Measurements from ENCODE around the gene KLHL29. TPM values are rescaled to one million over a fixed set of nuclear protein-coding genes. Genes with fewer than 3 reads are reported as not detected.

Gene KLHL29
- total RNA-seq, 6 experiments from 2014 or later, result 1.2 to 10.2 (median 6.4) TPM

DNA sequence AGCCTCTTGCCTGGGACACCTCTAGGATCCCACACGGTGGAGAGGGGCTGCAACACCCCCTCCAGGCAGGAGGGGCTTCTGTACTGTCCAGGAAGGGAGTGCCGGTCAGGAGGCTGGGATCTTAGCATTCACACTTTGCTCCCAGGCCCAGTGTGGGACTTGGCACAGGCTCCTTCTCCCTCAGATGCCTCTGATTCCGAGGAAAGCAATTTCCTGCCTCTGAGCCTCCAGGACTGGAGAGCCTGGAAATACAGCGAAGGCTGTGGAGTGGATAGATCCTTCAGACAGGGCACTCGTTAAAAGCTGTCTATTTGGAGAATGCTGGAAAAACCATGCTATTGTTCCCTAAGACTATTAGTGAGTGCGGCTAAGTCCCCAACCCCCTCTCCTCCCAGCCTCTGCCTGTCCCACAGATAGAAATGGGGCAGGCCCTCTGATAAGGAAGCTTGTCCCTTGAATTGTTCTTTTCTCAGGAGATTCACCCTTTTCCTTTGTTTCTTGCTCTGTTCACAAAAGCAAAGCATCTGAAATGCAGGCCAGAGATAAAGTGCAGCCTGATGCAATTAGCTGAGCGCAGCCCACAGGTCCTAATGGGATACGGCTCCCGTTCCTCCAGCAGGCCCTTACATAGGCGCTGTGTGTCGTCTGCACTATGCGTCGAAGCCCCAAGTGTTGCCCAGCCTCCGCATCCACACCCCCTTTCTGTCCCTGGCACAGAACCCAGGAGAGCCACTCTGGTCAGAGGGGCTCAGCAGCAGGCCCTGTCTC lies 252.2 kb downstream of the KLHL29 start:
- peak in 3 of 4 donors; percentile 20 to 46 (median 21) for ATAC-seq

DNA sequence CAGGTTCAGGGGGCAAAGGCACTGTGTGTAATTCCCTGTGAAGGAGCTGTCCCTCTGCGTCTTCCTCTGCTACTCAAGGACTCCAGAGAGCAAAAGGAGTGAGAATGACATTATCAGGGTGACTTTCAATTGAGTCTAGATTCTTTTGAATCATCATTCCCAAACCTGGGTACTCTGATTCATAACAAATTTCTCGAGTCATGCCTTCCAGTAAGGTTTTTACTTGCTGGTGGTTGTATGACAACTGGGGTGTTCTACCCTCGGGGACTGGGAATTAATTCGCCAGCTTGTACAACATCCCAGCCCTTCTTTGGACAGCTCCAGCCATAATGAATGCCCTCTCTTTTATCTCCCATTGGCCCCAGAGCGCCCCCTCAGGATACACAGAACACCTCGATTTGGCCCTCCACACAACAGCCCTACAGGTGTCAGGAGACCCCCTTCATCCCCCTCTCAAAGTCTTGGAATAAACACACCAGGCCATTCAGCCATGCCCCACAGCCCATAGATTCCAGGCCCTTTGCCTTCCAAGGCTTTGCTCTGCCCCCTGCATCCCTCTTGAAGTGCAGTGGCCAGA lies 254.5 kb downstream of the KLHL29 start:
- Histone ChIP-seq H3K9me3 (no peaks in the 10 kb centered on the region), H3K27ac (no peak overlapping the region), H3K36me3 (no peaks in the 10 kb centered on the region), H3K4me3 (no peak overlapping the region), H3K27me3 (no peaks in the 10 kb centered on the region), H3K4me1 (no peaks in the 10 kb centered on the region)
- intact Hi-C loops (cut with DNase I), result no loop called here
- no peak for DNase-seq
- TF ChIP-seq POLR2A (IDR thresholded peaks at IDR 0.05), result no peak
- TF ChIP-seq, protein P1, sequence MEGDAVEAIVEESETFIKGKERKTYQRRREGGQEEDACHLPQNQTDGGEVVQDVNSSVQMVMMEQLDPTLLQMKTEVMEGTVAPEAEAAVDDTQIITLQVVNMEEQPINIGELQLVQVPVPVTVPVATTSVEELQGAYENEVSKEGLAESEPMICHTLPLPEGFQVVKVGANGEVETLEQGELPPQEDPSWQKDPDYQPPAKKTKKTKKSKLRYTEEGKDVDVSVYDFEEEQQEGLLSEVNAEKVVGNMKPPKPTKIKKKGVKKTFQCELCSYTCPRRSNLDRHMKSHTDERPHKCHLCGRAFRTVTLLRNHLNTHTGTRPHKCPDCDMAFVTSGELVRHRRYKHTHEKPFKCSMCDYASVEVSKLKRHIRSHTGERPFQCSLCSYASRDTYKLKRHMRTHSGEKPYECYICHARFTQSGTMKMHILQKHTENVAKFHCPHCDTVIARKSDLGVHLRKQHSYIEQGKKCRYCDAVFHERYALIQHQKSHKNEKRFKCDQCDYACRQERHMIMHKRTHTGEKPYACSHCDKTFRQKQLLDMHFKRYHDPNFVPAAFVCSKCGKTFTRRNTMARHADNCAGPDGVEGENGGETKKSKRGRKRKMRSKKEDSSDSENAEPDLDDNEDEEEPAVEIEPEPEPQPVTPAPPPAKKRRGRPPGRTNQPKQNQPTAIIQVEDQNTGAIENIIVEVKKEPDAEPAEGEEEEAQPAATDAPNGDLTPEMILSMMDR (IDR thresholded peaks at IDR 0.05), result no peak
- 61% methylated on average over 4 of the region's 6 CpGs for WGBS (ENCODE audit: insufficient coverage, low coverage, low lambda C conversion rate, missing lambda C conversion rate)
- ATAC-seq, result no peak

More for the DNA sequence above, 252.2 kb downstream of the KLHL29 start:
- Histone ChIP-seq H3K9me3 (no peaks in the 10 kb centered on the region), H3K4me3 (no peak overlapping the region), H3K27me3 (no peaks in the 10 kb centered on the region), H3K27ac (no peak overlapping the region), H3K4me1 (no peaks in the 10 kb centered on the region), H3K36me3 (no peaks in the 10 kb centered on the region)
- TF ChIP-seq, protein P1 (IDR thresholded peaks at IDR 0.05), result no peak
- TF ChIP-seq POLR2A (IDR thresholded peaks at IDR 0.05), result no peak
- WGBS (ENCODE audit: insufficient coverage, low coverage, low lambda C conversion rate, missing lambda C conversion rate), result 66% methylated on average over 9 of the region's 14 CpGs
- intact Hi-C loops (cut with DNase I), result no loop called here
- no peak for DNase-seq

DNA sequence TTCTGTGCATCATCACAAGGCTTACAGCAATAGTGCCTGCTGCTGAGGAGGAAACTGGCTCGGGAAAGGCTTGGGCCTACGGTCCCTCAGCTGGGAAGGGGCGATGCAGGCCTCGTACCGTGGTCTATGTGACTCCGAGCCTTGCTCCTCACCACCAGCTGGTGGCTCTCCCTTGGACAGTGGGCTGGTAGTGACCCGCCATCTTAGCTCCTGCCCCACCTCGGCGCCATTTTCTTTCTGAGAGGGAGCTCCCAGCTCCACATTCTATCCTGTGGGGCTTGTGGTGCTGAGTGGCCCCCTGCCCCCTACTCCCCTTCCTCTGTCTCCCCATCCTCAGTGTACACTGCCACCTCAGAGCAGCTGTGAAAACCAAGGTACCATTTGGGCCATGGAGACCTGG lies 255.7 kb downstream of the KLHL29 start:
- Histone ChIP-seq H3K9me3 (no peaks in the 10 kb centered on the region), H3K36me3 (no peaks in the 10 kb centered on the region), H3K27me3 (no peaks in the 10 kb centered on the region), H3K4me3 (no peak overlapping the region), H3K4me1 (no peaks in the 10 kb centered on the region), H3K27ac (no peak overlapping the region)
- intact Hi-C loops (cut with DNase I), result no loop called here
- DNase-seq, result no peak
- no peak for TF ChIP-seq POLR2A (IDR thresholded peaks at IDR 0.05)
- TF ChIP-seq, protein P1 (IDR thresholded peaks at IDR 0.05), result no peak
- WGBS (ENCODE audit: insufficient coverage, low coverage, low lambda C conversion rate, missing lambda C conversion rate), result 96% methylated on average over 7 of the region's 9 CpGs
- no peak for ATAC-seq

DNA sequence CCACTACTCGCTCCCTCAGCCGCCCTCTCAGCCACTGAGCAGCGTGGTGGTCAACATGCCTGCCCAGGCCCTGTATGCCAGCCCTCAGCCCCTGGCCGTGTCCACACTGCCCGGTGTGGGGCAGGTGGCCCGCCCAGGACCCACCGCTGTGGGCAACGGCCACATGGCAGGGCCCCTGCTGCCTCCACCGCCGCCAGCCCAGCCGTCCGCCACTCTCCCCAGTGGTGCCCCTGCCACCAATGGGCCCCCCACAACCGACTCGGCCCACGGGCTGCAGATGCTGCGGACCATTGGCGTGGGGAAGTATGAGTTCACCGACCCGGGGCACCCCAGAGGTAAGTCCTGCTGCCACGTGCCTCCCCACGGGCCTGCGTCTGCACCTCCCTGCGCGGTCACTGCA lies 257.5 kb downstream of the KLHL29 start:
- Histone ChIP-seq H3K27ac (no peak overlapping the region), H3K4me3 (no peak overlapping the region), H3K9me3 (no peaks in the 10 kb centered on the region), H3K4me1 (no peaks in the 10 kb centered on the region), H3K36me3 (no peaks in the 10 kb centered on the region), H3K27me3 (no peaks in the 10 kb centered on the region)
- TF ChIP-seq POLR2A (IDR thresholded peaks at IDR 0.05), result no peak
- TF ChIP-seq, protein P1 (IDR thresholded peaks at IDR 0.05), result no peak
- WGBS (ENCODE audit: insufficient coverage, low coverage, low lambda C conversion rate, missing lambda C conversion rate), result 100% methylated on average over 1 of the region's 24 CpGs
- DNase-seq (peak in 1 of 3 donors; percentile 44), ATAC-seq (no peak)
- intact Hi-C loops (cut with DNase I), result no loop called here
